A549 (cell line): ENCODE results near the gene C5orf15. TPM values are rescaled to one million over a fixed set of nuclear protein-coding genes. Genes with fewer than 3 reads are reported as not detected.

Experiments used
- ATAC-seq, 2 experiments: fragments of 200-7000 bp in 1 of 2; fragments of >200 bp in 1 of 2; cut with Nextera tagmentation in 1 of 2; cut with Tn5 transposase in 1 of 2; 3 replicates each; pipeline versions ENCODE4 v1.8.0 to v1.9.1; 2018 to 2020; ENCODE audit warnings: mild to moderate bottlenecking in 1 of 2, moderate library complexity in 1 of 2
- CTCF ChIA-PET: fragments of 300-600 bp; sonication (Branson Sonifier 250); formaldehyde crosslinking; extraction: SDS; loops from one replicate; lab custom pipeline; 2021; ENCODE audit warnings: antibody characterized with exemption, inconsistent platforms; lab: Yijun Ruan, JAX
- POLR2A ChIA-PET: fragments of 350-600 bp; formaldehyde crosslinking; extraction: SDS; loops from one replicate; lab custom pipeline; 2021; ENCODE audit warnings: antibody characterized with exemption, inconsistent platforms; lab: Yijun Ruan, JAX
- DNase-seq, 2 experiments: peaks; one replicate each; pipeline versions ENCODE4 v3.0.0 to v3.0.0-alpha.2; 2011 to 2016; ENCODE audit warnings: low read depth in 1 of 2, low spot score in 1 of 2
- FAIRE-seq: peaks from 2 replicates; lab custom pipeline; 2011; peaks lifted over from hg19 to GRCh38; lab: Jason Lieb, UNC
- H3K27ac ChIP-seq, 2 experiments: fragments of >200 bp; sonication (Bioruptor Twin); formaldehyde crosslinking; 3 replicates each; pipeline ENCODE4 v1.5.1; 2016 to 2017
- H3K4me1 ChIP-seq: fragments of >200 bp; sonication (Bioruptor Twin); formaldehyde crosslinking; 3 replicates; pipeline ENCODE4 v1.6.1; 2016
- H3K4me2 ChIP-seq: fragments of >200 bp; sonication (Bioruptor Twin); formaldehyde crosslinking; 3 replicates; pipeline ENCODE4 v1.6.1; 2016
- H3K4me3 ChIP-seq: fragments of >200 bp; sonication (Bioruptor Twin); formaldehyde crosslinking; 3 replicates; pipeline ENCODE4 v1.5.1; 2016
- H3K9me3 ChIP-seq: fragments of >200 bp; sonication (Bioruptor Twin); formaldehyde crosslinking; 3 replicates; pipeline ENCODE4 v1.6.1; 2016
- BHLHE40 ChIP-seq: IDR thresholded peaks from 2 replicates; pipeline ENCODE4 v1.6.1; 2012; ENCODE audit warnings: low read depth, low read length, inconsistent platforms
- CBX2 ChIP-seq: fragments of 200-600 bp; sonication (generic); IDR thresholded peaks from 2 replicates; pipeline ENCODE4 v1.6.1; 2016; ENCODE audit warnings: low read depth, mild to moderate bottlenecking, borderline replicate concordance
- CEBPB ChIP-seq, 2 experiments: fragments of >200 bp in 1 of 2; sonication (Bioruptor Twin) in 1 of 2; formaldehyde crosslinking in 1 of 2; IDR thresholded peaks; 2 replicates each; pipeline ENCODE4 v1.6.1; 2012 to 2016
- CHD4 ChIP-seq: fragments of 200-600 bp; sonication (generic); IDR thresholded peaks from 2 replicates; pipeline ENCODE4 v1.6.1; 2016; ENCODE audit warnings: antibody characterized with exemption, mild to moderate bottlenecking, borderline replicate concordance
- EHF ChIP-seq: fragments of 250-450 bp; sonication (Bioruptor Pico); IDR thresholded peaks from 2 replicates; pipeline ENCODE4 v1.5.0; 2020; ENCODE audit warnings: mild to moderate bottlenecking
- EP300 ChIP-seq, 2 experiments: fragments of >200 bp; sonication (Bioruptor Twin); formaldehyde crosslinking; IDR thresholded peaks; 2 replicates in 1 of 2; 3 replicates in 1 of 2; pipeline ENCODE4 v1.6.1; 2016 to 2017
- FOSB ChIP-seq: fragments of 250-450 bp; sonication (Bioruptor Pico); IDR thresholded peaks from 2 replicates; pipeline ENCODE4 v1.5.0; 2020; ENCODE audit warnings: mild to moderate bottlenecking, moderate library complexity
- FOXS1 ChIP-seq: fragments of 250-450 bp; sonication (Bioruptor Pico); IDR thresholded peaks from 2 replicates; pipeline ENCODE4 v1.5.0; 2020; ENCODE audit warnings: mild to moderate bottlenecking, moderate library complexity
- HOXA7 ChIP-seq: fragments of 250-450 bp; sonication (Bioruptor Pico); IDR thresholded peaks from 2 replicates; pipeline ENCODE4 v1.5.0; 2020; ENCODE audit warnings: mild to moderate bottlenecking, moderate library complexity
- HOXB13 ChIP-seq: fragments of 250-450 bp; sonication (Bioruptor Pico); IDR thresholded peaks from 2 replicates; pipeline ENCODE4 v1.5.0; 2020; ENCODE audit warnings: low read depth, mild to moderate bottlenecking, moderate library complexity
- JUN ChIP-seq, 2 experiments: fragments of >200 bp; sonication (Bioruptor Twin); formaldehyde crosslinking; IDR thresholded peaks; 2 replicates in 1 of 2; 3 replicates in 1 of 2; pipeline ENCODE4 v1.6.1; 2016 to 2017
- JUNB ChIP-seq: fragments of >200 bp; sonication (Bioruptor Twin); formaldehyde crosslinking; IDR thresholded peaks from 2 replicates; pipeline ENCODE4 v1.6.1; 2016
- KDM1A ChIP-seq: fragments of 200-600 bp; sonication (generic); IDR thresholded peaks from 2 replicates; pipeline ENCODE4 v1.6.1; 2016; ENCODE audit warnings: low read depth, mild to moderate bottlenecking
- KDM5A ChIP-seq: fragments of 200-600 bp; sonication (generic); IDR thresholded peaks from 2 replicates; pipeline ENCODE4 v1.6.1; 2016; ENCODE audit warnings: antibody characterized with exemption, mild to moderate bottlenecking
- MAFK ChIP-seq: fragments of 450-650 bp; IDR thresholded peaks from 2 replicates; pipeline ENCODE4 v1.6.1; 2014; ENCODE audit not compliant: partially characterized antibody
- NPAS2 ChIP-seq: fragments of 250-450 bp; sonication (Bioruptor Pico); IDR thresholded peaks from 2 replicates; pipeline ENCODE4 v1.8.0; 2022; ENCODE audit warnings: mild to moderate bottlenecking, moderate library complexity, borderline replicate concordance
- PHF8 ChIP-seq: fragments of 200-600 bp; sonication (generic); IDR thresholded peaks from 2 replicates; pipeline ENCODE4 v1.6.1; 2016; ENCODE audit warnings: low read depth, mild to moderate bottlenecking, antibody characterized with exemption, moderate library complexity, borderline replicate concordance
- RFX5 ChIP-seq: fragments of 450-650 bp; IDR thresholded peaks from 2 replicates; pipeline ENCODE4 v1.7.1; 2014; ENCODE audit warnings: antibody characterized with exemption, mild to moderate bottlenecking, moderate library complexity
- TFCP2L1 ChIP-seq: fragments of 250-450 bp; sonication (Bioruptor Pico); IDR thresholded peaks from 2 replicates; pipeline ENCODE4 v1.5.0; 2021; ENCODE audit warnings: mild to moderate bottlenecking
- TP53 ChIP-seq: fragments of 250-450 bp; sonication (Bioruptor Pico); IDR thresholded peaks from 2 replicates; pipeline ENCODE4 v1.5.0; 2021; ENCODE audit warnings: mild to moderate bottlenecking, moderate library complexity
- ZFP36 ChIP-seq: fragments of 450-650 bp; IDR thresholded peaks from 2 replicates; pipeline ENCODE4 v1.6.1; 2014; ENCODE audit warnings: borderline replicate concordance; ENCODE audit not compliant: partially characterized antibody
- ZNF302 ChIP-seq: fragments of 250-450 bp; sonication (Bioruptor Pico); IDR thresholded peaks from 2 replicates; pipeline ENCODE4 v1.9.0; 2021; ENCODE audit warnings: inconsistent platforms, mild to moderate bottlenecking, moderate library complexity
- WGBS: methylation state at CpG from one replicate; pipeline ENCODE4 v1.1.6; 2017; ENCODE audit errors: missing lambda C conversion rate; 5-methylcytosine and 5-hydroxymethylcytosine counted together
- polyA plus RNA-seq, 4 experiments: library from polyadenylated mRNA; depleted of rRNA in 3 of 4; stranded (reverse); fragments of >200 nt; fragmentation: RNase III in 1 of 4; extraction: RNeasy Plus Mini Kit Qiagen cat#74134 plus additional on column Dnase treatment in 1 of 4; gene quantifications; 2 replicates in 3 of 4; 3 replicates in 1 of 4; pipeline ENCODE4 v1.2.3, GENCODE V29; 2011 to 2017
- TF ChIP-seq, protein P1 (sequence below): fragments of 150-350 bp; IDR thresholded peaks from 2 replicates; pipeline ENCODE4 v1.6.1; 2014; ENCODE audit warnings: low read depth, mild to moderate bottlenecking, low read length
- TF ChIP-seq, protein P2 (sequence below): fragments of >200 bp; sonication (Bioruptor Twin); formaldehyde crosslinking; IDR thresholded peaks from 3 replicates; pipeline ENCODE4 v1.6.1; 2016
- TF ChIP-seq, protein P3 (sequence below): IDR thresholded peaks from 2 replicates; pipeline ENCODE4 v1.6.1; 2012
- TF ChIP-seq, protein P4 (sequence below): fragments of 250-450 bp; sonication (Bioruptor Pico); IDR thresholded peaks from 2 replicates; pipeline ENCODE4 v1.5.0; 2020; ENCODE audit warnings: low read depth, mild to moderate bottlenecking, moderate library complexity
- TF ChIP-seq, protein P5 (sequence below): fragments of 200-600 bp; sonication (generic); IDR thresholded peaks from 2 replicates; pipeline ENCODE4 v1.6.1; 2016; ENCODE audit warnings: antibody characterized with exemption, mild to moderate bottlenecking, moderate library complexity
- TF ChIP-seq, protein P6 (sequence below): fragments of 450-650 bp; IDR thresholded peaks from 2 replicates; pipeline ENCODE4 v1.6.1; 2014; ENCODE audit warnings: antibody characterized with exemption

C5orf15 gene
- polyA plus RNA-seq, 2 of the 4 experiments (the other 2 are of a cell fraction) = 92.9 to 126 TPM

DNA sequence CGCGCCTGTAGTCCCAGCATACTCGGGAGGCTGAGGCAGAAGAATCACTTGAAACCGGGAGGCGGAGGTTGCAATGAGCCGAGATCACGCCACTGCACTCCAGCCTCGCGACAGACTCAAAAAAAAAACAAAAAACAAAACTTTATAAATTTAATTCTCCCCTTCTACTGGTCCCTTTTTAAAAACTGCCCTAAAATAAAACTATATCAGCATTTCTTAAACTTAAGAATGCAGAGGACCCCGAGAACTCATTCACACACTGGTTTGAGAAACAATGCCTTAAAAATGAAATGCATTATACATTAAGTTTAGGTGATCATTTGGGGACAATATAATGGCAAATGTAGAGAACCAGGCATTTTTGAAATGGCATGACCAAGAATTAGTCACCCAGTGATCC is 2.3 kb downstream of the C5orf15 start:
- Histone ChIP-seq H3K9me3 (no peaks in the 10 kb centered on the region), H3K27ac (no peak overlapping the region), H3K4me1 (peaks cover 37% of the 10 kb centered on the region), H3K4me3 (no peak overlapping the region), H3K4me2 (no peak overlapping the region)
- TF ChIP-seq, protein P1, sequence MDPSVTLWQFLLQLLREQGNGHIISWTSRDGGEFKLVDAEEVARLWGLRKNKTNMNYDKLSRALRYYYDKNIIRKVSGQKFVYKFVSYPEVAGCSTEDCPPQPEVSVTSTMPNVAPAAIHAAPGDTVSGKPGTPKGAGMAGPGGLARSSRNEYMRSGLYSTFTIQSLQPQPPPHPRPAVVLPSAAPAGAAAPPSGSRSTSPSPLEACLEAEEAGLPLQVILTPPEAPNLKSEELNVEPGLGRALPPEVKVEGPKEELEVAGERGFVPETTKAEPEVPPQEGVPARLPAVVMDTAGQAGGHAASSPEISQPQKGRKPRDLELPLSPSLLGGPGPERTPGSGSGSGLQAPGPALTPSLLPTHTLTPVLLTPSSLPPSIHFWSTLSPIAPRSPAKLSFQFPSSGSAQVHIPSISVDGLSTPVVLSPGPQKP = no peak
- TF ChIP-seq ZFP36 (no peak), CEBPB (IDR thresholded peaks at IDR 0.05) (no peak), KDM5A (no peak), TP53 (no peak), KDM1A (no peak), HOXA7 (no peak), ZNF302 (CRISPR knock-in tag) (no peak), BHLHE40 (no peak), EHF (no peak), CBX2 (no peak), JUN (IDR thresholded peaks at IDR 0.05) (no peak), JUNB (no peak), FOXS1 (CRISPR knock-in tag) (no peak)
- TF ChIP-seq, protein P2, sequence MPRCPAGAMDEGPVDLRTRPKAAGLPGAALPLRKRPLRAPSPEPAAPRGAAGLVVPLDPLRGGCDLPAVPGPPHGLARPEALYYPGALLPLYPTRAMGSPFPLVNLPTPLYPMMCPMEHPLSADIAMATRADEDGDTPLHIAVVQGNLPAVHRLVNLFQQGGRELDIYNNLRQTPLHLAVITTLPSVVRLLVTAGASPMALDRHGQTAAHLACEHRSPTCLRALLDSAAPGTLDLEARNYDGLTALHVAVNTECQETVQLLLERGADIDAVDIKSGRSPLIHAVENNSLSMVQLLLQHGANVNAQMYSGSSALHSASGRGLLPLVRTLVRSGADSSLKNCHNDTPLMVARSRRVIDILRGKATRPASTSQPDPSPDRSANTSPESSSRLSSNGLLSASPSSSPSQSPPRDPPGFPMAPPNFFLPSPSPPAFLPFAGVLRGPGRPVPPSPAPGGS = no peak
- TF ChIP-seq, protein P3, sequence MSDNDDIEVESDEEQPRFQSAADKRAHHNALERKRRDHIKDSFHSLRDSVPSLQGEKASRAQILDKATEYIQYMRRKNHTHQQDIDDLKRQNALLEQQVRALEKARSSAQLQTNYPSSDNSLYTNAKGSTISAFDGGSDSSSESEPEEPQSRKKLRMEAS = no peak
- TF ChIP-seq, protein P4, sequence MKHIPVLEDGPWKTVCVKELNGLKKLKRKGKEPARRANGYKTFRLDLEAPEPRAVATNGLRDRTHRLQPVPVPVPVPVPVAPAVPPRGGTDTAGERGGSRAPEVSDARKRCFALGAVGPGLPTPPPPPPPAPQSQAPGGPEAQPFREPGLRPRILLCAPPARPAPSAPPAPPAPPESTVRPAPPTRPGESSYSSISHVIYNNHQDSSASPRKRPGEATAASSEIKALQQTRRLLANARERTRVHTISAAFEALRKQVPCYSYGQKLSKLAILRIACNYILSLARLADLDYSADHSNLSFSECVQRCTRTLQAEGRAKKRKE (CRISPR knock-in tag) = no peak
- TF ChIP-seq, protein P5, sequence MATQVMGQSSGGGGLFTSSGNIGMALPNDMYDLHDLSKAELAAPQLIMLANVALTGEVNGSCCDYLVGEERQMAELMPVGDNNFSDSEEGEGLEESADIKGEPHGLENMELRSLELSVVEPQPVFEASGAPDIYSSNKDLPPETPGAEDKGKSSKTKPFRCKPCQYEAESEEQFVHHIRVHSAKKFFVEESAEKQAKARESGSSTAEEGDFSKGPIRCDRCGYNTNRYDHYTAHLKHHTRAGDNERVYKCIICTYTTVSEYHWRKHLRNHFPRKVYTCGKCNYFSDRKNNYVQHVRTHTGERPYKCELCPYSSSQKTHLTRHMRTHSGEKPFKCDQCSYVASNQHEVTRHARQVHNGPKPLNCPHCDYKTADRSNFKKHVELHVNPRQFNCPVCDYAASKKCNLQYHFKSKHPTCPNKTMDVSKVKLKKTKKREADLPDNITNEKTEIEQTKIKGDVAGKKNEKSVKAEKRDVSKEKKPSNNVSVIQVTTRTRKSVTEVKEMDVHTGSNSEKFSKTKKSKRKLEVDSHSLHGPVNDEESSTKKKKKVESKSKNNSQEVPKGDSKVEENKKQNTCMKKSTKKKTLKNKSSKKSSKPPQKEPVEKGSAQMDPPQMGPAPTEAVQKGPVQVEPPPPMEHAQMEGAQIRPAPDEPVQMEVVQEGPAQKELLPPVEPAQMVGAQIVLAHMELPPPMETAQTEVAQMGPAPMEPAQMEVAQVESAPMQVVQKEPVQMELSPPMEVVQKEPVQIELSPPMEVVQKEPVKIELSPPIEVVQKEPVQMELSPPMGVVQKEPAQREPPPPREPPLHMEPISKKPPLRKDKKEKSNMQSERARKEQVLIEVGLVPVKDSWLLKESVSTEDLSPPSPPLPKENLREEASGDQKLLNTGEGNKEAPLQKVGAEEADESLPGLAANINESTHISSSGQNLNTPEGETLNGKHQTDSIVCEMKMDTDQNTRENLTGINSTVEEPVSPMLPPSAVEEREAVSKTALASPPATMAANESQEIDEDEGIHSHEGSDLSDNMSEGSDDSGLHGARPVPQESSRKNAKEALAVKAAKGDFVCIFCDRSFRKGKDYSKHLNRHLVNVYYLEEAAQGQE = no peak
- 94% methylated on average over 10 of the region's 10 CpGs for WGBS
- DNase-seq = no peak
- no peak for ATAC-seq
- FAIRE-seq = no peak
- ChIA-PET CTCF (interaction anchor here (0.9 to 1.6 kb wide), 3 partner anchors 10 to 73 kb away, joined by 3 to 7 read pairs (median 3); no protein-coding TSS in a partner anchor), POLR2A (no interaction called here)

DNA sequence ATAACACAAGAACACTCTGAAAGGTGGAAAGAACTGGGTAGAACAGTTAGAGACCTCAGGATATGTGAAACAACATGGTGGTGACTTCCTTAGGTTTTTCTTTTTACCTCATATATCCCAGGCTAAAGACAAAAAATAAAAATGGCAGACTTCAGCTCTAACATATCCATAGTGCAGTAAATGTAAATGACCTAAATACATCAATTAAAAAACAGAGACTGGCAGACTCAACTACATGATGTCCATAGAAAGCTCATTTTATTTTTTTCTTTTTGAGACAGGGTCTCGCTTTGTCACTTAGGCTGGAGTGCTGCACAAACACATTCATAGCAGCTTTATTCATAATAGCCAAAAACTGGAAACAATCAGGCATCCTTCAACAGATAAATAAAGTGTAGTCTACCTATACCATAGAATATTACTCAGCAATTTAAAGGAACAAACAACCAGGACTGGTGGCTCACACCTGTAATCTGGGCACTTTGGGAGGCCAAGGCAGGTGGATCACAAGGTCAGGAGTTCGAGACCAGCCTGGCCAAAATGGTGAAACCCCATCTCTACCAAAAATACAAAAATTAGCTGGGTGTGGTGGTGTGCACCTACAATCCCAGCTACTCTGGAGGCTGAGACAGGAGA is 4.8 kb downstream of the C5orf15 start:
- WGBS = 93% methylated on average over 2 of the region's 2 CpGs
- CTCF ChIA-PET = interaction anchor here (0.9 to 2.2 kb wide), 8 partner anchors 10 to 540 kb away, joined by 3 to 7 read pairs (median 5); no protein-coding TSS in a partner anchor
- no peak overlapping the region for H3K4me3 ChIP-seq
- H3K4me2 ChIP-seq = no peak overlapping the region
- ATAC-seq (no peak), FAIRE-seq (no peak), DNase-seq (no peak)
- H3K27ac ChIP-seq = no peak overlapping the region
- no peaks in the 10 kb centered on the region for H3K9me3 ChIP-seq
- POLR2A ChIA-PET = no interaction called here
- H3K4me1 ChIP-seq = peaks cover 21% of the 10 kb centered on the region
- TF ChIP-seq BHLHE40 (no peak), NPAS2 (CRISPR knock-in tag) (no peak), EP300 (IDR thresholded peaks at IDR 0.05) (no peak), RFX5 (no peak), ZFP36 (no peak), FOSB (CRISPR knock-in tag) (no peak), KDM1A (no peak), TFCP2L1 (CRISPR knock-in tag) (no peak), HOXB13 (CRISPR knock-in tag) (no peak), CHD4 (no peak), JUNB (no peak), JUN (IDR thresholded peaks at IDR 0.05) (no peak), PHF8 (no peak), MAFK (no peak)
- TF ChIP-seq, protein P6, sequence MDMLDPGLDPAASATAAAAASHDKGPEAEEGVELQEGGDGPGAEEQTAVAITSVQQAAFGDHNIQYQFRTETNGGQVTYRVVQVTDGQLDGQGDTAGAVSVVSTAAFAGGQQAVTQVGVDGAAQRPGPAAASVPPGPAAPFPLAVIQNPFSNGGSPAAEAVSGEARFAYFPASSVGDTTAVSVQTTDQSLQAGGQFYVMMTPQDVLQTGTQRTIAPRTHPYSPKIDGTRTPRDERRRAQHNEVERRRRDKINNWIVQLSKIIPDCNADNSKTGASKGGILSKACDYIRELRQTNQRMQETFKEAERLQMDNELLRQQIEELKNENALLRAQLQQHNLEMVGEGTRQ = no peak
- TF ChIP-seq, protein P2 = no peak
